Stomach (tissue), 9 donors: ENCODE results near the gene ANKRD62. TPM values are rescaled to one million over a fixed set of nuclear protein-coding genes. Genes with fewer than 3 reads are reported as not detected.

ENCODE experiments used
- DNase-seq, 2 donors: peaks; one replicate each; pipeline versions ENCODE4 v3.0.0 to v3.0.0-alpha.2; 2013 to 2019
- H3K27ac ChIP-seq, 5 donors: fragments of 200-600 bp in 4 of 5; sonication (generic) in 4 of 5; one replicate each; pipeline ENCODE4 v1.5.1; 2013 to 2019; ENCODE audit warnings: mild to moderate bottlenecking in 1 of 5, moderate library complexity in 1 of 5
- H3K27me3 ChIP-seq, 3 donors: fragments of 200-600 bp; sonication (generic); one replicate each; pipeline ENCODE4 v1.5.1; 2017 to 2019; ENCODE audit warnings: mixed run types in 1 of 3
- H3K36me3 ChIP-seq, 4 donors: fragments of 200-600 bp; sonication (generic); 1 replicate in 3 of 4; 2 replicates in 1 of 4; pipeline ENCODE4 v1.5.1; 2016 to 2019
- H3K4me1 ChIP-seq, 4 donors: fragments of 200-600 bp; sonication (generic); one replicate each; pipeline ENCODE4 v1.5.1; 2016 to 2019
- H3K4me3 ChIP-seq, 4 donors: fragments of 200-600 bp; sonication (generic) in 3 of 4; one replicate each; pipeline ENCODE4 v1.5.1; 2016 to 2019; ENCODE audit warnings: mild to moderate bottlenecking in 1 of 4
- H3K9me3 ChIP-seq, 4 donors: fragments of 200-600 bp; sonication (generic); one replicate each; pipeline ENCODE4 v1.5.1; 2016 to 2019
- EP300 ChIP-seq: sonication (generic); formaldehyde crosslinking; IDR thresholded peaks from one replicate; pipeline ENCODE4 v1.6.1; 2017; ENCODE audit warnings: antibody characterized with exemption
- POLR2A ChIP-seq, 4 donors: fragments of 450-650 bp; IDR thresholded peaks; one replicate each; pipeline ENCODE4 v1.6.1; 2016; ENCODE audit warnings: antibody characterized with exemption in 4 of 4, control low read depth in 2 of 4, mild to moderate bottlenecking in 1 of 4, moderate library complexity in 1 of 4
- POLR2AphosphoS5 ChIP-seq, 3 donors: sonication (generic); formaldehyde crosslinking; IDR thresholded peaks; one replicate each; pipeline ENCODE4 v1.6.1; 2016; ENCODE audit warnings: antibody characterized with exemption in 3 of 3
- WGBS, 5 donors: extraction: QIAGEN DNeasy Blood & Tissue Kit in 3 of 5; methylation state at CpG; one replicate each; pipeline versions ENCODE4 v1.1.5 to v1.1.7; 2013 to 2018; 5-methylcytosine and 5-hydroxymethylcytosine counted together
- intact Hi-C: fragments of 100-400 bp; cut with DNase I; formaldehyde crosslinking; loops from one replicate; pipeline ENCODE4 v1.15.1; 2023; ENCODE audit warnings: low total_unique reads
- polyA plus RNA-seq, 3 donors: library from polyadenylated mRNA; stranded (reverse); fragments of 200-250 nt; gene quantifications; one replicate each; pipeline ENCODE4 v1.2.3, GENCODE V29; 2013
- total RNA-seq, 5 donors: library from RNA; depleted of rRNA; stranded (reverse); fragments of >200 nt; gene quantifications; one replicate each; pipeline versions ENCODE4 v1.1.0 to v1.2.3, GENCODE V29; 2014 to 2016
- TF ChIP-seq, protein P1 (sequence below), 7 experiments: fragments of 450-650 bp in 4 of 7; fragments of 200-600 bp in 3 of 7; sonication (generic) in 3 of 7; IDR thresholded peaks; one replicate each; pipeline ENCODE4 v1.5.1; 2016 to 2019; ENCODE audit warnings: antibody characterized with exemption in 7 of 7, control low read depth in 2 of 7, mild to moderate bottlenecking in 1 of 7
- donor health status: healthy with polysubstance abuse.
- donor health status: Bipolar disorder and iron deficiency.
- donor health status: healthy.

ANKRD62 gene
- total and polyA plus RNA-seq, 8 donors = 1.2 TPM; not detected in 7

GRCh38 chr18:12059334-12060181 lies 34.1 kb upstream of the ANKRD62 start:
- no peaks in the 10 kb centered on the region for H3K36me3 ChIP-seq
- intact Hi-C loops = no loop called here
- H3K27ac ChIP-seq = no peak overlapping the region
- no peaks in the 10 kb centered on the region for H3K4me1 ChIP-seq
- WGBS, 5 donors = 83 to 92% (median 84%) methylated on average over 9 to 16 of the region's 16 CpGs
- H3K9me3 ChIP-seq = no peaks in the 10 kb centered on the region
- no peaks in the 10 kb centered on the region for H3K27me3 ChIP-seq
- H3K4me3 ChIP-seq = no peak overlapping the region
- TF ChIP-seq POLR2A (IDR thresholded peaks at IDR 0.05) (no peak), POLR2AphosphoS5 (IDR thresholded peaks at IDR 0.05) (no peak), EP300 (no peak)
- TF ChIP-seq, protein P1, sequence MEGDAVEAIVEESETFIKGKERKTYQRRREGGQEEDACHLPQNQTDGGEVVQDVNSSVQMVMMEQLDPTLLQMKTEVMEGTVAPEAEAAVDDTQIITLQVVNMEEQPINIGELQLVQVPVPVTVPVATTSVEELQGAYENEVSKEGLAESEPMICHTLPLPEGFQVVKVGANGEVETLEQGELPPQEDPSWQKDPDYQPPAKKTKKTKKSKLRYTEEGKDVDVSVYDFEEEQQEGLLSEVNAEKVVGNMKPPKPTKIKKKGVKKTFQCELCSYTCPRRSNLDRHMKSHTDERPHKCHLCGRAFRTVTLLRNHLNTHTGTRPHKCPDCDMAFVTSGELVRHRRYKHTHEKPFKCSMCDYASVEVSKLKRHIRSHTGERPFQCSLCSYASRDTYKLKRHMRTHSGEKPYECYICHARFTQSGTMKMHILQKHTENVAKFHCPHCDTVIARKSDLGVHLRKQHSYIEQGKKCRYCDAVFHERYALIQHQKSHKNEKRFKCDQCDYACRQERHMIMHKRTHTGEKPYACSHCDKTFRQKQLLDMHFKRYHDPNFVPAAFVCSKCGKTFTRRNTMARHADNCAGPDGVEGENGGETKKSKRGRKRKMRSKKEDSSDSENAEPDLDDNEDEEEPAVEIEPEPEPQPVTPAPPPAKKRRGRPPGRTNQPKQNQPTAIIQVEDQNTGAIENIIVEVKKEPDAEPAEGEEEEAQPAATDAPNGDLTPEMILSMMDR (IDR thresholded peaks at IDR 0.05) = no peak
- no peak for DNase-seq

DNA sequence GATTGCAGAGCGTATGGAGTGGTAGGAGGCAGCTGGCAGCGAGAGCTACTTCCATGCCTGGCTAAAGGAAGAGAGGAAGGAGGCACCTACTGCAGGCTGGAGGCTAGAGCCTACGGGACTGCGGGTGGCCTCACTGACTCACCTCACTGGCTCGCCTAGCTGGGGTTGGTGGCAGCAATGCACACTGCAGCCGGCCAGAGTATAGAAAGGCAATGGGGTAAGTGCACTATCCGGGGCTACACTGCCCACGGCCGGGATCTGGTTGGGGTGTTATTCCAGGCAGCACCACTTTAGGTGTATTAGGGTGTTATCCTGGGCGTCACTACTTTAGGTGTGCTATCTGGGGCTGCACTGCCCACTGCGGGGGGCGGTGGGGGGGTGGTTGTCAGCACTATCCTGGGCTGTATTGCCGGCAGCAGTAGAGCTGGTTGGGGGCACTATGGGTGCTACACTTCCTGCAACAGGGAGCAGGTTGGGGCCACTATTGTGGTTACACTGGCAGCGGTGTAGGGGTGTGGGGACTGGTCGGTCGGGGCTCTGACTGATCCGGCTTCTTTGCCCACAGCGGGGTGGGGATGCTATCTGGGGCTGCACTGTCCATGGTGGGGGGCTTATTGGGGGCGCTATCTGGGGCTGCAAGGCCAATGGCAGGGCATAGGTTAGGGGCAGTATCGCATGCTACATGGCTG lies 33.3 kb upstream of the ANKRD62 start:
- no peaks in the 10 kb centered on the region for H3K4me1 ChIP-seq
- intact Hi-C loops = no loop called here
- no peaks in the 10 kb centered on the region for H3K27me3 ChIP-seq
- no peaks in the 10 kb centered on the region for H3K36me3 ChIP-seq
- no peak for DNase-seq
- H3K4me3 ChIP-seq = no peak overlapping the region
- H3K27ac ChIP-seq = no peak overlapping the region
- no peaks in the 10 kb centered on the region for H3K9me3 ChIP-seq
- WGBS, 5 donors = 76 to 91% (median 79%) methylated on average over 13 to 20 of the region's 20 CpGs
- TF ChIP-seq POLR2AphosphoS5 (IDR thresholded peaks at IDR 0.05) (no peak), POLR2A (IDR thresholded peaks at IDR 0.05) (no peak), EP300 (no peak)
- TF ChIP-seq, protein P1 (IDR thresholded peaks at IDR 0.05) = no peak

DNA sequence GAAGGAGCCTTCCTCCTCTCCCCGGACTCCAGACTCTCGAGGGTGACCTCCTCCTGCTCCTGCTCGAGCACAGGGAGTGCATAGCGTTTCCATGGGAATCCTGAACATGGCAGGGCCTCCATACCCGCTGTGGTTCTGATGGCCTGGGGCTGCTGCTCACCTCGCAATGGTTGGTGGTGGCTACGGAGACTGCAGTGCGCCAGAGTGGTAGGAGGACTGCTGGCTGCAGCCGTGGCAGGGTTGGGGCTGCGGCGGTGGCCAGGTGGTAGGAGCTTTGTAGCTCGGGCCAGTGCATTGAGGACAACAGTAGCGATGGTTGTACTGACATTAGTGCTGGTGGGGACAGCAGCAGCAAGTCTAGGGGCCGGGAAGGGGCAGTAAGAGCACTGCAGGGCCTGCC lies 32.0 kb upstream of the ANKRD62 start:
- H3K27ac ChIP-seq = no peak overlapping the region
- H3K27me3 ChIP-seq = no peaks in the 10 kb centered on the region
- TF ChIP-seq POLR2AphosphoS5 (IDR thresholded peaks at IDR 0.05) (no peak), EP300 (no peak), POLR2A (IDR thresholded peaks at IDR 0.05) (no peak)
- TF ChIP-seq, protein P1 (IDR thresholded peaks at IDR 0.05) = no peak
- no peaks in the 10 kb centered on the region for H3K4me1 ChIP-seq
- no peak overlapping the region for H3K4me3 ChIP-seq
- intact Hi-C loops = no loop called here
- no peaks in the 10 kb centered on the region for H3K36me3 ChIP-seq
- no peaks in the 10 kb centered on the region for H3K9me3 ChIP-seq
- 78 to 92% (median 80%) methylated on average over 13 to 14 of the region's 14 CpGs for WGBS, 5 donors
- DNase-seq = no peak

DNA sequence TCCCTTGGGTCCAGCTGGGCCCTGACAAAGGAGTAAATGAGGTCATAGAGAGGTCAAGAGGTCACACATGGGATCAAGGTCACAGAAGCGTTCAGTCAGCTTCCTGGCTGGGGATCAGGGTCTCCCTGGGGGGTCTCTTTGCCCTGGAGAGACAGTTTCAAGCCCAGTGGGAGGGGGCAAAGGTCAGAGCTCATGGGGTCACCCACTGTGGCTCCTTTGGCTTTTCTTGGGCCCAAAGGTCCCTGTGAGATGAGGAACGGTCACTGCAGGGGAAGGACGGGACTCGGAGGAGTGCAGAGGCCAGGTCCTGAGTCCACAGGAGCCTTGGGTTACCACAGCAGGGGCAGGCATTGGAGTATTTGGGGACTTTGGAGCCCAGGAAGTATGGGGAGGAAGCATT lies 30.7 kb upstream of the ANKRD62 start:
- peaks cover 0 to 3% (median 0%) of the 10 kb centered on the region in 3 donors for H3K27me3 ChIP-seq
- H3K27ac ChIP-seq = no peak overlapping the region
- intact Hi-C loops = no loop called here
- no peaks in the 10 kb centered on the region for H3K36me3 ChIP-seq
- 61 to 93% (median 65%) methylated on average over 4 of the region's 4 CpGs for WGBS, 5 donors
- TF ChIP-seq POLR2AphosphoS5 (IDR thresholded peaks at IDR 0.05) = no peak
- TF ChIP-seq, protein P1 (IDR thresholded peaks at IDR 0.05) = no peak
- H3K9me3 ChIP-seq = no peaks in the 10 kb centered on the region
- no peak for DNase-seq
- H3K4me1 ChIP-seq = no peaks in the 10 kb centered on the region
- H3K4me3 ChIP-seq = no peak overlapping the region
